ENCODE data around the gene FAM184B. TPM values are rescaled to one million over a fixed set of nuclear protein-coding genes. Genes with fewer than 3 reads are reported as not detected.

The FAM184B gene
- total RNA-seq, 1 experiment from 2014 or later, result 0.17 TPM

DNA sequence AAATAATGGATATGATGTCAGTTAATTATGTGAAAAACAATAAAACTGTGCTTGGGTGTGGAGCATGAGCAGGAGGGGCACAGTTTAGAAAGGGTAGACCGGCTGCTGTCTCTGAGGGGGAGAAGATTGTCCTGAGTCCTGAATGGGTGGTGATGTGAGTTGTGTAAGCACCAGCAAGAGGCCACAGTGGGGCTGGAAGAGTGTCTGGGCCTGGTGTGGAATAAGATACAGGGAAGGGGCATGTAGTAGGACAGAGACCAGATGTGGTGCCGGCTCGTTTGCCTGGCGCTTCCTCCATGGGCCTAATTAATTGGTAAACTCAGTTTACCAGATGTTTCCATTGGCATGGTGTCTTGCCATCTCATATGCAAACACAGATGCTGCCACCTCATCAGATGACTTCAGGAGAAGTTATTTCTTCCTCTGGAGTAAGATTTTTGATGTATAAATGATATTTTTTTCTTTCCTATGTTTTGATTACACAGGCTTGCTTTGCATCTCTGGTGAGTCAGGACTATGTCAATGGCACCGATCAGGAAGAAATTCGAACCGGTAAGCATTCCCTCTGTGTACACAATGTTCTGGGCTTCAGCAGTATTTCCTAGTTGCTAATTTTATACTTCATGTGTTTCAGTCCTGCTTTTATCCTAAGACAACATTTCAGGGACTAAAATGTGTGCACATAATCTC lies 161.9 kb downstream of the FAM184B start (continued):
- TF ChIP-seq ZNF416 (CRISPR knock-in tag; IDR thresholded peaks at IDR 0.05), result no peak
- TF ChIP-seq E2F4 (CRISPR knock-in tag; IDR thresholded peaks at IDR 0.05; ENCODE audit: borderline replicate concordance, low read depth), result no peak
- no peak for TF ChIP-seq ZNF121 (CRISPR knock-in tag; IDR thresholded peaks at IDR 0.05)
- TF ChIP-seq TCF7 (CRISPR knock-in tag; IDR thresholded peaks at IDR 0.05; ENCODE audit: low read depth), result no peak
- TF ChIP-seq NR2C2 (CRISPR knock-in tag; IDR thresholded peaks at IDR 0.05), result no peak
- TF ChIP-seq, protein P1, sequence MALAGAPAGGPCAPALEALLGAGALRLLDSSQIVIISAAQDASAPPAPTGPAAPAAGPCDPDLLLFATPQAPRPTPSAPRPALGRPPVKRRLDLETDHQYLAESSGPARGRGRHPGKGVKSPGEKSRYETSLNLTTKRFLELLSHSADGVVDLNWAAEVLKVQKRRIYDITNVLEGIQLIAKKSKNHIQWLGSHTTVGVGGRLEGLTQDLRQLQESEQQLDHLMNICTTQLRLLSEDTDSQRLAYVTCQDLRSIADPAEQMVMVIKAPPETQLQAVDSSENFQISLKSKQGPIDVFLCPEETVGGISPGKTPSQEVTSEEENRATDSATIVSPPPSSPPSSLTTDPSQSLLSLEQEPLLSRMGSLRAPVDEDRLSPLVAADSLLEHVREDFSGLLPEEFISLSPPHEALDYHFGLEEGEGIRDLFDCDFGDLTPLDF (CRISPR knock-in tag; IDR thresholded peaks at IDR 0.05), result no peak
- no peak for TF ChIP-seq GABPB1 (CRISPR knock-in tag; IDR thresholded peaks at IDR 0.05)

GRCh38 chr4:17618926-17619325 lies 162.5 kb downstream of the FAM184B start:
- POLR2A ChIA-PET, result no interaction called here
- no peak for DNase-seq (ENCODE audit: low spot score)
- peak overlapping the region; percentile 61 for H3K27ac Mint-ChIP-seq
- CTCF ChIA-PET, result no interaction called here
- no peaks in the 10 kb centered on the region for H3K27me3 Mint-ChIP-seq (ENCODE audit: low read depth)
- H3K9me3 Mint-ChIP-seq, result no peaks in the 10 kb centered on the region
- TF ChIP-seq NFE2L1 (CRISPR knock-in tag; IDR thresholded peaks at IDR 0.05) (no peak), NR2C2 (CRISPR knock-in tag; IDR thresholded peaks at IDR 0.05) (no peak), OVOL2 (CRISPR knock-in tag; IDR thresholded peaks at IDR 0.05; ENCODE audit: borderline replicate concordance) (no peak)
- TF ChIP-seq, protein P2, sequence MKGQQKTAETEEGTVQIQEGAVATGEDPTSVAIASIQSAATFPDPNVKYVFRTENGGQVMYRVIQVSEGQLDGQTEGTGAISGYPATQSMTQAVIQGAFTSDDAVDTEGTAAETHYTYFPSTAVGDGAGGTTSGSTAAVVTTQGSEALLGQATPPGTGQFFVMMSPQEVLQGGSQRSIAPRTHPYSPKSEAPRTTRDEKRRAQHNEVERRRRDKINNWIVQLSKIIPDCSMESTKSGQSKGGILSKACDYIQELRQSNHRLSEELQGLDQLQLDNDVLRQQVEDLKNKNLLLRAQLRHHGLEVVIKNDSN (CRISPR knock-in tag; IDR thresholded peaks at IDR 0.05), result no peak
- H3K4me1 Mint-ChIP-seq, result peaks cover 20% of the 10 kb centered on the region
- ATAC-seq, result no peak
- H3K36me3 Mint-ChIP-seq, result peaks cover 56% of the 10 kb centered on the region
- H3K4me3 Mint-ChIP-seq, result no peak overlapping the region

- DNase-seq (ENCODE audit: low spot score) (no peak), ATAC-seq (no peak)
- Mint-ChIP-seq H3K9me3 (no peaks in the 10 kb centered on the region), H3K36me3 (peaks cover 31% of the 10 kb centered on the region), H3K4me3 (peak overlapping the region; percentile 58), H3K27ac (no peak overlapping the region; the same call in 1 of the 2 replicates), H3K27me3 (ENCODE audit: low read depth) (no peaks in the 10 kb centered on the region), H3K4me1 (peaks cover 20% of the 10 kb centered on the region)
- ChIA-PET POLR2A (no interaction called here), CTCF (no interaction called here)
- TF ChIP-seq TEAD4 (CRISPR knock-in tag; IDR thresholded peaks at IDR 0.05), result no peak
- TF ChIP-seq ZMAT4 (CRISPR knock-in tag; IDR thresholded peaks at IDR 0.05), result no peak
- no peak for TF ChIP-seq ZBTB43 (CRISPR knock-in tag; IDR thresholded peaks at IDR 0.05)
- TF ChIP-seq, protein P3, sequence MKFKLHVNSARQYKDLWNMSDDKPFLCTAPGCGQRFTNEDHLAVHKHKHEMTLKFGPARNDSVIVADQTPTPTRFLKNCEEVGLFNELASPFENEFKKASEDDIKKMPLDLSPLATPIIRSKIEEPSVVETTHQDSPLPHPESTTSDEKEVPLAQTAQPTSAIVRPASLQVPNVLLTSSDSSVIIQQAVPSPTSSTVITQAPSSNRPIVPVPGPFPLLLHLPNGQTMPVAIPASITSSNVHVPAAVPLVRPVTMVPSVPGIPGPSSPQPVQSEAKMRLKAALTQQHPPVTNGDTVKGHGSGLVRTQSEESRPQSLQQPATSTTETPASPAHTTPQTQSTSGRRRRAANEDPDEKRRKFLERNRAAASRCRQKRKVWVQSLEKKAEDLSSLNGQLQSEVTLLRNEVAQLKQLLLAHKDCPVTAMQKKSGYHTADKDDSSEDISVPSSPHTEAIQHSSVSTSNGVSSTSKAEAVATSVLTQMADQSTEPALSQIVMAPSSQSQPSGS (CRISPR knock-in tag; IDR thresholded peaks at IDR 0.05; ENCODE audit: borderline replicate concordance, low read depth), result no peak
- no peak for TF ChIP-seq ZNF219 (CRISPR knock-in tag; IDR thresholded peaks at IDR 0.05; ENCODE audit: borderline replicate concordance)
Observed at GRCh38 chr4:17616283-17616682, 165.1 kb downstream of the FAM184B start.

Data from WTC11 (cell line).